Sigmoid colon (tissue), 4 donors: ENCODE data around the gene ZNF138.

Source experiments
- CTCF ChIP-seq, 4 experiments: fragments of 450-650 bp in 3 of 4; fragments of 200-600 bp in 1 of 4; IDR thresholded peaks; one replicate each; pipeline ENCODE4 v1.5.1; 2016 to 2019; ENCODE audit warnings: antibody characterized with exemption in 4 of 4, mild to moderate bottlenecking in 3 of 4, moderate library complexity in 2 of 4
- POLR2A ChIP-seq, 2 donors: fragments of 450-650 bp; IDR thresholded peaks; one replicate each; pipeline ENCODE4 v1.6.1; 2016; ENCODE audit warnings: antibody characterized with exemption in 2 of 2, mild to moderate bottlenecking in 2 of 2, moderate library complexity in 2 of 2
- POLR2AphosphoS5 ChIP-seq, 4 donors: sonication (generic); formaldehyde crosslinking; IDR thresholded peaks; one replicate each; pipeline ENCODE4 v1.6.1; 2017; ENCODE audit warnings: antibody characterized with exemption in 4 of 4

GRCh38 chr7:64787295-64787694, 6.9 kb upstream of the ZNF138 start:
- TF ChIP-seq POLR2AphosphoS5 (IDR thresholded peaks at IDR 0.05) (no peak), POLR2A (IDR thresholded peaks at IDR 0.05) (no peak), CTCF (IDR thresholded peaks at IDR 0.05) (no peak)
